SW480 (cell line): ENCODE data around the gene CSMD2.

Experiments used
- DNase-seq: peaks from one replicate; pipeline ENCODE4 v3.0.0-alpha.2; 2016; ENCODE audit warnings: low spot score

Gene CSMD2

DNA sequence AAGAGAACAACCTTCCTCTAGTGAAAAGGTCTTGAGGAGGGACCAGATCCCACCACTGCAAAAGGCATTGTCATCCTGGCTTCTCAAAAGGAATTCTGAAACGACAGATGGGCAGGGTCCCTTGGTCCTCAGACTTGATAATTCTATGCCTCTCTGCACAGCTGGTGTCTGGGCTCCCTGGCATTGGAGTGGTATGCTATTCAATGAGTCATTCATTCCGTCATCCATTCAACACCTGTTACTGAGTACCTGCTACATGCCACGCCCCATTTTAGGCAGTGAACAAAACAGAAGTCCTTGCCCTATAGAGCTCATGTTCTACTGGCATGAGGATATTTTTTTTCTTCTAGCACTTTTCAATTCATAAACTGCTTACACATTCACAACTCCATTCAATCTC lies 347.0 kb downstream of the CSMD2 start:
- DNase-seq = peak; percentile 90

GRCh38 chr1:33815061-33815460 lies 350.0 kb downstream of the CSMD2 start:
- no peak for DNase-seq

GRCh38 chr1:33814166-33814565 lies 350.9 kb downstream of the CSMD2 start:
- DNase-seq = peak; percentile 48

DNA sequence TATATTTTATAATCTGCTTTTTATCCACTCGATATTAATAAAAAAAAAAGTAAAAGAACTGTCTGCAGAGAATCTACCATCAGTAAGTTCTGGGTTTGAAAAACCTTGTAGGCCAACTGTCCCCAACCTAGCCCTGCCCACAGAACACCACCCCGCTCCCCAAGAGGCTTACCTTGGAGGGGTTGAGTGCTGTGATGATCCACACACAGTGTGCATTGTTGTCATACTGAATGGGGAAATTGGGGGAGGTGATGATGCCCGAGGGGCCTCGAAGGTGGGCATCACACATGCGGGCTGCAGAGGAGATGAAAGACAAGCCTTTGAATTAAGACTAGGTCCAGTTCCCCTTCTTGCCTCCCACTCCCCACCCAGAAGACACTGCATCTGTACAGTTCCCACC lies 354.5 kb downstream of the CSMD2 start:
- DNase-seq = no peak

DNA sequence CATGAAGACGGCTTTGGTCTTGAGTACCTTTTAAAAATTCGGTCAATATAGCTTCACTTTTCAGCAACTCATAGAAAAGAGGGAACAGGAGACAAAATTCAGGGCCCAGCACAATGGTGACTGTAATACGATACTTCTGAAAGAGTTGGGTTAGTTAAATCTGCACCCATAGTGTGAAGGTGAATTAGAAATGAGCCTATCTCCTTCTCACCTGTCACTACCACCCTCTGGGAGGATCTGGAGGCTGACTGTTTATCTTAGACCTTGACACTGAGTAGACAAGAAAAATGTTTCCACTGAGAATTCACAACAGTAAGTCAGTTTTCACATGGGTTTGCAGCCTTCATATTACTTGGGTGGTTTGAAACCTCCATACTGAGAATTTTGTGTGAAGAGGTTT lies 359.0 kb downstream of the CSMD2 start:
- no peak for DNase-seq

DNA sequence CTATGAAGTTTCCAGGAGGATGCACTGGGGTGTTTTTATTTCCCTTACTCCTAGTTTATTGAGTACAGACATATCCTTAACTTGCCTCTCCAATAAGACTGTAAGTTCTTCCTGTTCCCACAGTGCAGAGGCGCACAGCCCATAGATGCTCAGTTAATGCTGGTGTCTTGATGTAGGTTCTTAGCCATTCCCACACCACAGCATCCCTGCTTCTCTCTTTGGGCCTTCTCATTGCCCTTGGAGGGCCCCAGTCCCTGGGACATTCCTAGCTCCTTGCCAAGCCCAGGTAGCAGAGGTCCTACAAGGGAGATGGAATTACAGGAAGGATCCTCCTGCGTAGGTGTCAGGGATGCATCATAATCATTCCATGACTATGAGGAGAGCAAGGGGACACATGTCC lies 362.8 kb downstream of the CSMD2 start:
- no peak for DNase-seq

- DNase-seq = peak; percentile 43
Measured at GRCh38 chr1:33797849-33798248, 367.2 kb downstream of the CSMD2 start.

GRCh38 chr1:33792651-33793050 lies 372.4 kb downstream of the CSMD2 start:
- no peak for DNase-seq

- no peak for DNase-seq
Measured at GRCh38 chr1:33792216-33792615, 372.8 kb downstream of the CSMD2 start.

- DNase-seq = no peak
Measured at GRCh38 chr1:33791251-33791650, 373.8 kb downstream of the CSMD2 start.

DNA sequence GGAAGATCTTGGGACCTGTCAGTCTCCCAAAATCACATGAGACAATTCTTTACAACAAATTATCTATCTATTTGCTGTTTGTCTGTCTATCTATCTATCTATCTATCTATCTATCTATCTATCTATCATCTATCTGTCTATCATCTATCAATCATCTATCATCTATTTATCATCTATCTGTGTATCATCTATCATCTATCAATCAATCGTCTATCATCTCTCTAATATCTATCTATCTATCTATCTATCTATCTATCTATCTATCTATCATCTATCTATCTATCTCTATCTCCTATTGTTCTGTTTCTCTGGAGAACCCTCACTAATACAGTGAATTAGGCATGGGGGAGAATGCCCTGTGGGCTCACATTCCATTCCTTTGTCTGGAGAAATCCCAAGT lies 374.5 kb downstream of the CSMD2 start:
- no peak for DNase-seq

GRCh38 chr1:33784876-33785275 lies 380.2 kb downstream of the CSMD2 start:
- DNase-seq = no peak

DNA sequence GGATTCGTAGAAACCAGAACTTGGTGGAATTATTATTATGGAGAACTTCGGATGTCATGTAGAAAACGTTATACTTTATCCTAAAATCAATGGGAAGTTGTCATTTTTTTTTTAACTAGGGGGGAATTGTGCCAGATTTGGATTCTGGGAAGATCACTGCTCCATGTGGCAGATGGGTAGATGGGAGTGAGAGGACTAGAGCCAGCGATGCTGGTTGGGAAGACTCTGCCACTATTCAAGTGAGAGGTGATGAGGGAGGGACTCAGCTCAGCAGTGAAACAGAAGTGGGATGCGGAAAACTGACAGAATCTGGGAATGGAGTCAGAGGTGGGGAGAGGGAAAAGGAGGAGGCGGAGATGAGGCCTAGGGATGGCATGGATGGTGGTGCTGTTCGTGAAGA lies 382.3 kb downstream of the CSMD2 start:
- no peak for DNase-seq

DNA sequence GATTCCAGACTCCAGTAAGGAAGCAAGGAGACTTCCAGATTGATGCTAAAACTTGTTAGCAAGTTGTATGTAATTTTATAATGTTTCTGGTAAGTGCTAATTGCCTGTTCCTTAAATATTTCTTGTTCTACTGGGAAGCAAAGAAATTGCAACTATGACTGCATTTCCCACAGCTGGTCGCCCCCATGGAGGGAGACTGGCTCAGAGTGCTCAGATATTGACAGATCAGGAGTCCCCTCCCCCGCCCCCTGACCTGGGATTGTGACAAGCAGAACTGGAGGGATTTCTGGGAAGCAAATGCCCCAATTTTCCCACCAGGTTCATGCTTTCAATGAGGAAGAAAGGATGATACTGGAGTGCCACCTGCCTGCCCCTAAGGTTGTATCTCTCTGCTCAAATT lies 383.4 kb downstream of the CSMD2 start:
- DNase-seq = no peak

- no peak for DNase-seq
Measured at GRCh38 chr1:33777337-33777736, 387.7 kb downstream of the CSMD2 start.

DNA sequence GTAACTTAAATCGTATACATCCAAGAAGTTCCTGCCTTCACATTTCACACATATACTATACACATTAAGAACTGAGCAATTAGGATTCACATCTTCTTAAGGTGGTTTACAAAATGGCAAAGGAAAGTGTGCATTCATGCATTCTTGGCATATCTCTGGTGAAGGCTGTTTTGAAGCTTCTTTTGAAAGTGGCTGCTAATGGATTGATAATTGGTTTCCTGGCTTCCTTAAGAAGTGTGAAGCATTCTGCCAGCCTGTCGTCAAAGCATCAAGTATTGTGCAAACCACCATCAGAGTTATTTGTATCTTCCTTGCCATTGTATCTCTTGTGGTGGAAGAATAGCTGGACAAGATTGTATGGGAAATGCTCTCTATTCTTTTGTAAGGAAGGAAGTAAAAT lies 396.2 kb downstream of the CSMD2 start:
- no peak for DNase-seq

DNA sequence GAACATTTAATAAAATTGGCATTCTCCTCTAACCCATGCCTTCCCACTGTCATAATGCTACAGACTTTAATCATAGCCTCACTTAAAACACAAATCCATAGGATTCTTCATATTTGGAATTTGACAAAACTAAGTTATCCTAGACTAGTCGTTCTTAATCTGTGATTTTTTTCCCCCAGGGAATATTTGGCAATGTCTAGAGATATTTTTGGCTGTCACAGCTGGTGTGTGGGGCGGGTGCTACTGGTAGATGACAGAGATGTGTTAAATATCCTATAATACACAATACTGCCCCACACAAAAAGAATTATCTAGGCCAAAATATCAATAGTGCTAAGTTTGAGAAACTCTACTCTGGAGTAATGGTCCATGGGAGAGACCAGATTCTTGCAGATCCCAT lies 396.9 kb downstream of the CSMD2 start:
- DNase-seq = no peak

GRCh38 chr1:33764149-33764548 lies 400.9 kb downstream of the CSMD2 start:
- no peak for DNase-seq

DNA sequence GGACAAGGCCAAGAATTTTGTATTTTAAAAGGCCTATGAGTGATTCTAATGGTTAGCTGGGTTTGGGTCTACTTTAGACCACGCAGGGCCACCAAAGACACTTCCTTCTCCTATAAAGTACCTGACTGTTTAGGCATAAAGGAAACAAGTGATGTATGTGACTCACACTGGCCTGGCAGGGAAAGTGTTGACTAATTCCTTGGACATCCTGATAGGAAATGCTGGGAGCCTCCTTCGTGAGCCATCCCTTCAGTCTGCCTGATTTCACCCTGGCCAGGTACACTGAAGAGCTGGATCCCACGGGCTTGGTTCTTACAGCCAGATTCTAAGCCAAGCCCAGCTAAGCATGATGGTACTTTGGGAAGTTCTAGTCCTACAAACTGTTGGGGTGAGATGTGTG lies 401.6 kb downstream of the CSMD2 start:
- peak; percentile 9 for DNase-seq

DNA sequence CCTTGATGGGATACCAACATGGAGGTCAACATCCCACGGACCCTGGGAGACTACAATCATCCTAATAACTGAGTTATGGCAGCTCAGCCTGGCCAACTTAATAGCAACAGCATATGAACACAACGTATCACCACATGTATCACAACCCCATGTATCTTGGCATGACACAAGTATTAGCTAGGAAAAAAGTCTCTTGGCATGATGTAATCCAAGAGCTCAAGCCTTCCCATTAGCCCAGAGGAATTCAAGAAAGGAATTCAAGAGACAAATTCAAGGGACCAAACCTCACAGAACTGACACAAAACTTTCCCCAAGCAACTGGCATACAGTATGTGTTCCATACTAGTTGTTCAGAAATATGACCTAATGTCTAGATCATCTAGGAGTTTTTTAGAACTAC lies 402.1 kb downstream of the CSMD2 start:
- no peak for DNase-seq

GRCh38 chr1:33762109-33762830 lies 402.8 kb downstream of the CSMD2 start:
- no peak for DNase-seq

GRCh38 chr1:33758698-33759097 lies 406.3 kb downstream of the CSMD2 start:
- no peak for DNase-seq

DNA sequence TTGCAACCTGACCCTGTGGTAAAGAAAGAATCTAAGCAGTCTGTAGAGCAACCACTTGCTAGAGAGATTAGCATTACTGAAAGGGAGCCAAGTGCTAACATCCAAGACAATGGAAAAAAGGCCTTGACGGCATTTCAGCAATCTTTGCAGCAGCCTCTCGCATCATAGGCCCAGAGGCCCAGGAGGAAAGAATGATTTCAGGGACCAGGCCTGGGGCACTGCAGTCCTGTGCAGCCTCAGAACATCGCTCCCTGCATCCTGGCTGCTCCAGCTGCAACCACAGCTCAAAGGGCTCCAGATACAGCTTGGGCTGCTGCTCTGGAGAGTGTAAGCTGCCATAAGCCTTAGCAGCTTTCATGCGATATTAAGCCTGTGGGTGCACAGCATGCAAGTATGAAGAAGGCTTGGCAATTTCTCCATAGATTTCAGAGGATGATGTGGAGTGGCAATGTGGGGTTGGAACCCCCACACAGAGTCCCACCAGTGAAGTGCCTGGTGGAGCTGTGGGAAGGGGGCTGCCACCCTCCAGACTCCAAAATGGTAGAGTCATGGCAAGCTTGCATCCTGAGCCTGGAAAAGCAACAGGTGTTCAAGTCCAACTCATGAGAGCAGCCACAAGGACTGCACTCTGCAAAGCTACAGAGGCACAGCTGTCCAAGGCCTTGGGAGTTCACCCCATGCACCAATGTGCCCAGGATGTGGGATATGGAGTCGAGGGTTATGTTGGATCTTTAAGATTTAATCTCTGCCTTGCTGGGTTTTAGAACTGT lies 411.8 kb downstream of the CSMD2 start:
- DNase-seq = no peak

DNA sequence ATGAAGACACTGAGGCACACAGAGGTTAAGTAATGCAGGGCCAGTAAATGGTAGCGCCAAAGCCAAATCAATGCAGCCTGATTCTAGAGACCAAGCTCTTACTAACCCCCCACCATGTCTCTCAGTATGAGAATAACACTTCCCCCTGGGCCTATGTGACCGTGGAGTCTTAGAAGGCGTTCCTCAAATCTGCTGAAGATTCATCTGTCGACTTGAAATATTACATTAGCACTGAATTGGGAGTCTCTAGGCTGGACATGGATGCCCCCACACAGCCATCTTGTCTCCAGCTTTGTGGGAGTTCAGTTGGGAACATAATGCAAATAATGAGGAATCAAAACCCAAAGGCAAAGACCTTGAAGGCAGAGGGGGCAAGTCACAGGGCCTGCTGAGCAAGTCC lies 419.1 kb downstream of the CSMD2 start:
- DNase-seq = no peak
